Measurements from ENCODE around the gene COL6A2.

- no peak for TF ChIP-seq CTCF (IDR thresholded peaks at IDR 0.05; ENCODE audit: insufficient read depth, low read depth, low read length)
- no peak for TF ChIP-seq EZH2 (IDR thresholded peaks at IDR 0.05; ENCODE audit: insufficient read depth, low read length)
Measured at GRCh38 chr21:46067505-46068201, 30.3 kb upstream of the COL6A2 start.

Data from astrocyte (in vitro differentiated cells and primary cell).